GM12878 (cell line): ENCODE results near the gene ACTMAP. TPM values are rescaled to one million over a fixed set of nuclear protein-coding genes. Genes with fewer than 3 reads are reported as not detected.
A peak's percentile ranks its signal among the peaks of the same experiment; 100 is the strongest.

Source experiments
- BMI1 ChIP-seq: fragments of 450-650 bp; IDR thresholded peaks from 2 replicates; pipeline ENCODE4 v1.6.1; 2016; ENCODE audit warnings: mild to moderate bottlenecking, moderate library complexity, borderline replicate concordance
- CBFB ChIP-seq: IDR thresholded peaks from 2 replicates; pipeline ENCODE4 v1.6.1; 2016; ENCODE audit warnings: antibody characterized with exemption, low read depth
- GATAD2B ChIP-seq: fragments of 450-650 bp; conservative IDR thresholded peaks from 2 replicates; pipeline ENCODE4 v1.6.1; 2017; ENCODE audit warnings: low read depth, mild to moderate bottlenecking, moderate library complexity
- POLR2AphosphoS5 ChIP-seq: IDR thresholded peaks from 2 replicates; pipeline ENCODE4 v1.6.1; 2011; ENCODE audit warnings: mild to moderate bottlenecking, low read length, inconsistent platforms
- SMAD1 ChIP-seq: fragments of 450-650 bp; IDR thresholded peaks from 2 replicates; pipeline ENCODE4 v1.6.1; 2018; ENCODE audit warnings: mild to moderate bottlenecking, low read depth; ENCODE audit not compliant: partially characterized antibody
- polyA plus RNA-seq, 11 experiments: library from polyadenylated mRNA; depleted of rRNA in 4 of 11; unstranded in 6 of 11; stranded (reverse) in 5 of 11; fragments of >200 nt; fragmentation: Nextera tagmentation in 4 of 11; fragmentation: Illumina TruSeq in 1 of 11; extraction: Ambion mirVana in 4 of 11; extraction: Trizol in 1 of 11; gene quantifications; 1 replicate in 1 of 11; 2 replicates in 10 of 11; pipeline versions ENCODE4 v1.2.1 to v1.2.3, GENCODE V29; 2011 to 2016; ENCODE audit warnings: inconsistent platforms in 2 of 11, missing spikeins in 2 of 11, low read depth in 1 of 11
- total RNA-seq, 4 experiments: library from RNA; depleted of rRNA in 3 of 4; stranded (reverse); fragments of >200 nt in 3 of 4; fragmentation: Illumina TruSeq in 1 of 4; extraction: Trizol in 1 of 4; gene quantifications; 2 replicates each; pipeline versions ENCODE4 v1.2.1 to v1.2.3, GENCODE V29; 2013 to 2021
- TF ChIP-seq, protein P1 (sequence below): IDR thresholded peaks from 2 replicates; pipeline ENCODE4 v1.6.1; 2011; ENCODE audit warnings: low read depth, low read length, improper control_type of control experiment, borderline replicate concordance
- TF ChIP-seq, protein P2 (sequence below): fragments of 450-650 bp; IDR thresholded peaks from 2 replicates; pipeline ENCODE4 v1.6.1; 2016; ENCODE audit warnings: mild to moderate bottlenecking, moderate library complexity, borderline replicate concordance
- TF ChIP-seq, protein P3 (sequence below): fragments of 450-650 bp; IDR thresholded peaks from 2 replicates; pipeline ENCODE4 v1.6.1; 2018; ENCODE audit warnings: borderline replicate concordance, mild to moderate bottlenecking; ENCODE audit not compliant: partially characterized antibody
- TF ChIP-seq, protein P4 (sequence below): IDR thresholded peaks from 2 replicates; pipeline ENCODE4 v1.6.1; 2012; ENCODE audit warnings: improper control_type of control experiment, low read depth, low read length; ENCODE audit not compliant: insufficient replicate concordance
- TF ChIP-seq, protein P5 (sequence below): fragments of 450-650 bp; IDR thresholded peaks from 2 replicates; pipeline ENCODE4 v1.6.1; 2016; ENCODE audit warnings: mild to moderate bottlenecking
- TF ChIP-seq, protein P6 (sequence below): IDR thresholded peaks from 2 replicates; pipeline ENCODE4 v1.6.1; 2011; ENCODE audit warnings: mild to moderate bottlenecking, low read depth, low read length, moderate library complexity; ENCODE audit not compliant: insufficient replicate concordance

The ACTMAP gene
- total and polyA plus RNA-seq, 10 of the 15 experiments (the other 5 are each of a cell fraction or from before 2014, with no cell fraction given), result 3.0 to 26.2 (median 11.1) TPM

DNA sequence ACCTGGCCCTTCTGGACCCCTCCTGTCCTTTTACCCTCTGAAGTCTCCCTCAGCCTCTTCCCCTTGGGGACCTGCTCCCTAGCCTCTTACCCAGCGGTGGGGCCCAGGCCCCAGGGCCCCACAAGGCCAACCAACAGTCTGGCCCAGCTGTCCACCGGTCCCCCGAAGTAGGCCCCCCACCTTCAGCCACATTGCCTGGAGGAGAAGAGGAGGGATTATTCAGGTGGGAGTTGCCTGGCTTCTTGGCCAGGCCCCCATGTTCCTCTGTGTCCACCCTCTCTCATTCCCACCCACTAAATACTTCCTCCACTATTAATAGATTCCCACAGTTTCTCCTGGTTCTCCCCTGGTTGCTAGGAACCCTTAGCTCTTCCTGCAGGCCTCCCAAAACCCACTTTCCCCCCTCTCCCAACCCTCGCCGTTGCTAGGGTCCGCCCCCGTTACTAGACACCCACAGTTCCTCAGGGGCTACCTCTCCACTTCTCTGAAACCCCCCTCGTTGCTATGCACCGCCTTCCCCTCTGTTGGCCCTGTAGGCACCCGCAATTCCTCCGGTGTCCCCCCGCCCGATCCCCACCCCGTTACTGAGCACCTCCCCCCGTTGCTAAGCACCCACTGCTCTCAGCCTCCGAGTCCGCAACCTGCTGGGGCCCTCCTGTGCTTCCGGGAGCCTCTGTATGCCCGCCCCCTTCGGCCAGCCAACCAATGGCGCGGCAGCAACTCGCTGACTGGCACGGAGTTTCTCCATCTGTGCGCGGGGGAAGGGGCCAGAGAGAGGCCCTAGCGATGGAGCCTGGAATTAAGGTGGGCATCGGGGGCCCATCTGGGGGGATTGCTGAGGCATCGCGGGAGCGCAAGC lies 35.6 kb downstream of the ACTMAP start (continued):
- TF ChIP-seq, protein P1, sequence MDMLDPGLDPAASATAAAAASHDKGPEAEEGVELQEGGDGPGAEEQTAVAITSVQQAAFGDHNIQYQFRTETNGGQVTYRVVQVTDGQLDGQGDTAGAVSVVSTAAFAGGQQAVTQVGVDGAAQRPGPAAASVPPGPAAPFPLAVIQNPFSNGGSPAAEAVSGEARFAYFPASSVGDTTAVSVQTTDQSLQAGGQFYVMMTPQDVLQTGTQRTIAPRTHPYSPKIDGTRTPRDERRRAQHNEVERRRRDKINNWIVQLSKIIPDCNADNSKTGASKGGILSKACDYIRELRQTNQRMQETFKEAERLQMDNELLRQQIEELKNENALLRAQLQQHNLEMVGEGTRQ, result no peak
- TF ChIP-seq SMAD1 (no peak), CBFB (no peak), GATAD2B (peak; percentile 18; the same call in 1 of the 2 replicates), BMI1 (peak; percentile 74; the same call in 1 of the 2 replicates), POLR2AphosphoS5 (no peak)
- TF ChIP-seq, protein P2, sequence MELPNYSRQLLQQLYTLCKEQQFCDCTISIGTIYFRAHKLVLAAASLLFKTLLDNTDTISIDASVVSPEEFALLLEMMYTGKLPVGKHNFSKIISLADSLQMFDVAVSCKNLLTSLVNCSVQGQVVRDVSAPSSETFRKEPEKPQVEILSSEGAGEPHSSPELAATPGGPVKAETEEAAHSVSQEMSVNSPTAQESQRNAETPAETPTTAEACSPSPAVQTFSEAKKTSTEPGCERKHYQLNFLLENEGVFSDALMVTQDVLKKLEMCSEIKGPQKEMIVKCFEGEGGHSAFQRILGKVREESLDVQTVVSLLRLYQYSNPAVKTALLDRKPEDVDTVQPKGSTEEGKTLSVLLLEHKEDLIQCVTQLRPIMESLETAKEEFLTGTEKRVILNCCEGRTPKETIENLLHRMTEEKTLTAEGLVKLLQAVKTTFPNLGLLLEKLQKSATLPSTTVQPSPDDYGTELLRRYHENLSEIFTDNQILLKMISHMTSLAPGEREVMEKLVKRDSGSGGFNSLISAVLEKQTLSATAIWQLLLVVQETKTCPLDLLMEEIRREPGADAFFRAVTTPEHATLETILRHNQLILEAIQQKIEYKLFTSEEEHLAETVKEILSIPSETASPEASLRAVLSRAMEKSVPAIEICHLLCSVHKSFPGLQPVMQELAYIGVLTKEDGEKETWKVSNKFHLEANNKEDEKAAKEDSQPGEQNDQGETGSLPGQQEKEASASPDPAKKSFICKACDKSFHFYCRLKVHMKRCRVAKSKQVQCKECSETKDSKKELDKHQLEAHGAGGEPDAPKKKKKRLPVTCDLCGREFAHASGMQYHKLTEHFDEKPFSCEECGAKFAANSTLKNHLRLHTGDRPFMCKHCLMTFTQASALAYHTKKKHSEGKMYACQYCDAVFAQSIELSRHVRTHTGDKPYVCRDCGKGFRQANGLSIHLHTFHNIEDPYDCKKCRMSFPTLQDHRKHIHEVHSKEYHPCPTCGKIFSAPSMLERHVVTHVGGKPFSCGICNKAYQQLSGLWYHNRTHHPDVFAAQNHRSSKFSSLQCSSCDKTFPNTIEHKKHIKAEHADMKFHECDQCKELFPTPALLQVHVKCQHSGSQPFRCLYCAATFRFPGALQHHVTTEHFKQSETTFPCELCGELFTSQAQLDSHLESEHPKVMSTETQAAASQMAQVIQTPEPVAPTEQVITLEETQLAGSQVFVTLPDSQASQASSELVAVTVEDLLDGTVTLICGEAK, result peak; percentile 64; the same call in 1 of the 2 replicates
- TF ChIP-seq, protein P3, sequence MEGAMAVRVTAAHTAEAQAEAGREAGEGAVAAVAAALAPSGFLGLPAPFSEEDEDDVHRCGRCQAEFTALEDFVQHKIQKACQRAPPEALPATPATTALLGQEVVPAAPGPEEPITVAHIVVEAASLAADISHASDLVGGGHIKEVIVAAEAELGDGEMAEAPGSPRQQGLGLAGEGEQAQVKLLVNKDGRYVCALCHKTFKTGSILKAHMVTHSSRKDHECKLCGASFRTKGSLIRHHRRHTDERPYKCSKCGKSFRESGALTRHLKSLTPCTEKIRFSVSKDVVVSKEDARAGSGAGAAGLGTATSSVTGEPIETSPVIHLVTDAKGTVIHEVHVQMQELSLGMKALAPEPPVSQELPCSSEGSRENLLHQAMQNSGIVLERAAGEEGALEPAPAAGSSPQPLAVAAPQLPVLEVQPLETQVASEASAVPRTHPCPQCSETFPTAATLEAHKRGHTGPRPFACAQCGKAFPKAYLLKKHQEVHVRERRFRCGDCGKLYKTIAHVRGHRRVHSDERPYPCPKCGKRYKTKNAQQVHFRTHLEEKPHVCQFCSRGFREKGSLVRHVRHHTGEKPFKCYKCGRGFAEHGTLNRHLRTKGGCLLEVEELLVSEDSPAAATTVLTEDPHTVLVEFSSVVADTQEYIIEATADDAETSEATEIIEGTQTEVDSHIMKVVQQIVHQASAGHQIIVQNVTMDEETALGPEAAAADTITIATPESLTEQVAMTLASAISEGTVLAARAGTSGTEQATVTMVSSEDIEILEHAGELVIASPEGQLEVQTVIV, result peak; percentile 64
- TF ChIP-seq, protein P4, sequence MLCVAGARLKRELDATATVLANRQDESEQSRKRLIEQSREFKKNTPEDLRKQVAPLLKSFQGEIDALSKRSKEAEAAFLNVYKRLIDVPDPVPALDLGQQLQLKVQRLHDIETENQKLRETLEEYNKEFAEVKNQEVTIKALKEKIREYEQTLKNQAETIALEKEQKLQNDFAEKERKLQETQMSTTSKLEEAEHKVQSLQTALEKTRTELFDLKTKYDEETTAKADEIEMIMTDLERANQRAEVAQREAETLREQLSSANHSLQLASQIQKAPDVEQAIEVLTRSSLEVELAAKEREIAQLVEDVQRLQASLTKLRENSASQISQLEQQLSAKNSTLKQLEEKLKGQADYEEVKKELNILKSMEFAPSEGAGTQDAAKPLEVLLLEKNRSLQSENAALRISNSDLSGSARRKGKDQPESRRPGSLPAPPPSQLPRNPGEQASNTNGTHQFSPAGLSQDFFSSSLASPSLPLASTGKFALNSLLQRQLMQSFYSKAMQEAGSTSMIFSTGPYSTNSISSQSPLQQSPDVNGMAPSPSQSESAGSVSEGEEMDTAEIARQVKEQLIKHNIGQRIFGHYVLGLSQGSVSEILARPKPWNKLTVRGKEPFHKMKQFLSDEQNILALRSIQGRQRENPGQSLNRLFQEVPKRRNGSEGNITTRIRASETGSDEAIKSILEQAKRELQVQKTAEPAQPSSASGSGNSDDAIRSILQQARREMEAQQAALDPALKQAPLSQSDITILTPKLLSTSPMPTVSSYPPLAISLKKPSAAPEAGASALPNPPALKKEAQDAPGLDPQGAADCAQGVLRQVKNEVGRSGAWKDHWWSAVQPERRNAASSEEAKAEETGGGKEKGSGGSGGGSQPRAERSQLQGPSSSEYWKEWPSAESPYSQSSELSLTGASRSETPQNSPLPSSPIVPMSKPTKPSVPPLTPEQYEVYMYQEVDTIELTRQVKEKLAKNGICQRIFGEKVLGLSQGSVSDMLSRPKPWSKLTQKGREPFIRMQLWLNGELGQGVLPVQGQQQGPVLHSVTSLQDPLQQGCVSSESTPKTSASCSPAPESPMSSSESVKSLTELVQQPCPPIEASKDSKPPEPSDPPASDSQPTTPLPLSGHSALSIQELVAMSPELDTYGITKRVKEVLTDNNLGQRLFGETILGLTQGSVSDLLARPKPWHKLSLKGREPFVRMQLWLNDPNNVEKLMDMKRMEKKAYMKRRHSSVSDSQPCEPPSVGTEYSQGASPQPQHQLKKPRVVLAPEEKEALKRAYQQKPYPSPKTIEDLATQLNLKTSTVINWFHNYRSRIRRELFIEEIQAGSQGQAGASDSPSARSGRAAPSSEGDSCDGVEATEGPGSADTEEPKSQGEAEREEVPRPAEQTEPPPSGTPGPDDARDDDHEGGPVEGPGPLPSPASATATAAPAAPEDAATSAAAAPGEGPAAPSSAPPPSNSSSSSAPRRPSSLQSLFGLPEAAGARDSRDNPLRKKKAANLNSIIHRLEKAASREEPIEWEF, result no peak
- TF ChIP-seq, protein P5, sequence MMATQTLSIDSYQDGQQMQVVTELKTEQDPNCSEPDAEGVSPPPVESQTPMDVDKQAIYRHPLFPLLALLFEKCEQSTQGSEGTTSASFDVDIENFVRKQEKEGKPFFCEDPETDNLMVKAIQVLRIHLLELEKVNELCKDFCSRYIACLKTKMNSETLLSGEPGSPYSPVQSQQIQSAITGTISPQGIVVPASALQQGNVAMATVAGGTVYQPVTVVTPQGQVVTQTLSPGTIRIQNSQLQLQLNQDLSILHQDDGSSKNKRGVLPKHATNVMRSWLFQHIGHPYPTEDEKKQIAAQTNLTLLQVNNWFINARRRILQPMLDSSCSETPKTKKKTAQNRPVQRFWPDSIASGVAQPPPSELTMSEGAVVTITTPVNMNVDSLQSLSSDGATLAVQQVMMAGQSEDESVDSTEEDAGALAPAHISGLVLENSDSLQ, result peak; percentile 99
- TF ChIP-seq, protein P6, sequence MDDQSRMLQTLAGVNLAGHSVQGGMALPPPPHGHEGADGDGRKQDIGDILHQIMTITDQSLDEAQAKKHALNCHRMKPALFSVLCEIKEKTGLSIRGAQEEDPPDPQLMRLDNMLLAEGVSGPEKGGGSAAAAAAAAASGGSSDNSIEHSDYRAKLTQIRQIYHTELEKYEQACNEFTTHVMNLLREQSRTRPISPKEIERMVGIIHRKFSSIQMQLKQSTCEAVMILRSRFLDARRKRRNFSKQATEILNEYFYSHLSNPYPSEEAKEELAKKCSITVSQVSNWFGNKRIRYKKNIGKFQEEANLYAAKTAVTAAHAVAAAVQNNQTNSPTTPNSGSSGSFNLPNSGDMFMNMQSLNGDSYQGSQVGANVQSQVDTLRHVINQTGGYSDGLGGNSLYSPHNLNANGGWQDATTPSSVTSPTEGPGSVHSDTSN, result peak; percentile 98
